K562 (cell line): ENCODE data around the gene LTBP2.

Experiments used
- CTCF ChIP-seq, 3 experiments: IDR thresholded peaks in 2 of 3; conservative IDR thresholded peaks in 1 of 3; 2 replicates each; pipeline ENCODE4 v1.5.1; 2011 to 2012; ENCODE audit warnings: low read length in 3 of 3, mild to moderate bottlenecking in 3 of 3, control low read depth in 2 of 3, improper control_type of control experiment in 1 of 3, inconsistent platforms in 1 of 3, low read depth in 1 of 3, mixed read lengths in 1 of 3, moderate library complexity in 1 of 3; ENCODE audit not compliant: insufficient read depth in 2 of 3
- FOXJ3 ChIP-seq: sonication (generic); formaldehyde crosslinking; IDR thresholded peaks from 2 replicates; pipeline ENCODE4 v1.4.0; 2020; ENCODE audit warnings: mild to moderate bottlenecking, missing genetic modification reagents
- GABPB1 ChIP-seq: sonication (generic); formaldehyde crosslinking; IDR thresholded peaks from 2 replicates; pipeline ENCODE4 v1.8.0; 2022; ENCODE audit warnings: mild to moderate bottlenecking, missing genetic modification reagents
- ILK ChIP-seq: fragments of 450-650 bp; IDR thresholded peaks from 2 replicates; pipeline ENCODE4 v1.6.1; 2016; ENCODE audit warnings: missing genetic modification characterization, low read depth, mild to moderate bottlenecking, missing compliant biosample characterization, moderate library complexity, borderline replicate concordance
- KAT8 ChIP-seq: fragments of 450-650 bp; IDR thresholded peaks from 2 replicates; pipeline ENCODE4 v1.6.1; 2016; ENCODE audit warnings: low read depth, mild to moderate bottlenecking
- MEF2D ChIP-seq: conservative IDR thresholded peaks from 2 replicates; pipeline ENCODE4 v1.6.1; 2016; ENCODE audit warnings: low read depth, missing genetic modification characterization, missing compliant biosample characterization
- MLX ChIP-seq, 2 experiments: fragments of 450-650 bp in 1 of 2; sonication (generic) in 1 of 2; formaldehyde crosslinking; conservative IDR thresholded peaks; 2 replicates each; pipeline versions ENCODE4 v1.4.0 to v1.8.1; 2020 to 2022; ENCODE audit warnings: mild to moderate bottlenecking in 1 of 2, missing genetic modification reagents in 1 of 2
- MXI1 ChIP-seq: IDR thresholded peaks from 2 replicates; pipeline ENCODE4 v1.6.1; 2011; ENCODE audit warnings: low read depth, mild to moderate bottlenecking, improper control_type of control experiment, low read length
- REST ChIP-seq, 2 experiments: fragments of 450-650 bp; formaldehyde crosslinking in 1 of 2; IDR thresholded peaks; 2 replicates each; pipeline versions ENCODE4 v1.4.0 to v1.6.1; 2014 to 2020; ENCODE audit warnings: mild to moderate bottlenecking in 2 of 2, borderline replicate concordance in 1 of 2, low read depth in 1 of 2
- ZNF143 ChIP-seq: sonication (generic); formaldehyde crosslinking; IDR thresholded peaks from 2 replicates; pipeline ENCODE4 v1.9.0; 2022; ENCODE audit warnings: mild to moderate bottlenecking, missing genetic modification reagents

- TF ChIP-seq FOXJ3 (no peak), CTCF (IDR thresholded peaks at IDR 0.05 in 2 of 3, conservative IDR thresholded peaks at IDR 0.05 in 1 of 3; ENCODE audit: insufficient read depth in 2 of 3, low read depth in 1 of 3, low read length in 3 of 3) (no peak), KAT8 (no peak), GABPB1 (no peak), MEF2D (tag) (no peak), REST (IDR thresholded peaks at IDR 0.05; ENCODE audit: borderline replicate concordance) (no peak), REST (CRISPR knock-in tag; IDR thresholded peaks at IDR 0.05; ENCODE audit: low read depth) (no peak), MXI1 (no peak), ILK (tag) (no peak), MLX (CRISPR knock-in tag; conservative IDR thresholded peaks at IDR 0.05) (no peak), ZNF143 (CRISPR knock-in tag) (no peak)
Observed at GRCh38 chr14:74465335-74465734, 146.7 kb downstream of the LTBP2 start.
